GM23338 (cell line): ENCODE results near the gene JAM3. TPM values are rescaled to one million over a fixed set of nuclear protein-coding genes. Genes with fewer than 3 reads are reported as not detected.

ENCODE experiments used
- ATAC-seq: fragments of 200-7000 bp; cut with Tn5 transposase; 3 replicates; pipeline ENCODE4 v1.9.1; 2020
- DNase-seq: peaks from one replicate; pipeline ENCODE4 v3.0.0-alpha.2; 2015; ENCODE audit warnings: low spot score
- H2AFZ ChIP-seq: fragments of 200-600 bp; sonication (generic); 2 replicates; pipeline ENCODE4 v1.8.0; 2016; ENCODE audit warnings: antibody characterized with exemption, mild to moderate bottlenecking, moderate library complexity
- H3F3A ChIP-seq: fragments of 200-600 bp; sonication (generic); replicated peaks from 2 replicates; pipeline ENCODE4 v1.8.0; 2017; ENCODE audit warnings: antibody characterized with exemption, mixed run types, low read depth
- H3K27ac ChIP-seq: fragments of 200-600 bp; sonication (generic); 2 replicates; pipeline ENCODE4 v1.6.1; 2016; ENCODE audit warnings: low read depth
- H3K27me3 ChIP-seq: fragments of 200-600 bp; sonication (generic); 2 replicates; pipeline ENCODE4 v1.8.0; 2016; ENCODE audit warnings: mild to moderate bottlenecking, mixed run types, moderate library complexity; ENCODE audit not compliant: insufficient read depth
- H3K36me3 ChIP-seq: fragments of 200-600 bp; sonication (generic); 2 replicates; pipeline ENCODE4 v1.8.0; 2016; ENCODE audit warnings: mild to moderate bottlenecking; ENCODE audit not compliant: insufficient read depth
- H3K4me1 ChIP-seq: fragments of 200-600 bp; sonication (generic); 2 replicates; pipeline ENCODE4 v1.8.0; 2016; ENCODE audit warnings: mild to moderate bottlenecking, moderate library complexity; ENCODE audit not compliant: insufficient read depth
- H3K4me2 ChIP-seq: fragments of 200-600 bp; sonication (generic); 2 replicates; pipeline ENCODE4 v1.7.1; 2017; ENCODE audit warnings: mixed run types
- H3K4me3 ChIP-seq: fragments of 200-600 bp; sonication (generic); 2 replicates; pipeline ENCODE4 v1.6.1; 2016; ENCODE audit warnings: mixed run types
- H3K79me2 ChIP-seq: fragments of 200-600 bp; sonication (generic); replicated peaks from 2 replicates; pipeline ENCODE4 v1.8.0; 2017; ENCODE audit warnings: mild to moderate bottlenecking; ENCODE audit not compliant: insufficient read depth
- H3K9me2 ChIP-seq: fragments of 200-600 bp; sonication (generic); 2 replicates; pipeline ENCODE4 v1.8.0; 2017; ENCODE audit not compliant: insufficient read depth
- H4K20me1 ChIP-seq: fragments of 200-600 bp; sonication (generic); replicated peaks from 2 replicates; pipeline ENCODE4 v1.8.0; 2017; ENCODE audit warnings: mild to moderate bottlenecking; ENCODE audit not compliant: insufficient read depth
- H3K27ac Mint-ChIP-seq: 2 replicates; pipeline ENCODE4 v1.8.0; 2020; ENCODE audit warnings: inconsistent platforms, mild to moderate bottlenecking, moderate library complexity, mixed read lengths
- H3K27me3 Mint-ChIP-seq: 3 replicates; pipeline ENCODE4 v1.8.0; 2022; ENCODE audit warnings: low read depth, mild to moderate bottlenecking, moderate library complexity, mixed read lengths, inconsistent platforms; ENCODE audit not compliant: insufficient read depth, poor library complexity
- H3K36me3 Mint-ChIP-seq: 3 replicates; pipeline ENCODE4 v1.8.0; 2021; ENCODE audit warnings: low read depth, mild to moderate bottlenecking, inconsistent platforms, moderate library complexity, mixed read lengths
- H3K4me1 Mint-ChIP-seq: 3 replicates; pipeline ENCODE4 v1.8.0; 2020; ENCODE audit warnings: mild to moderate bottlenecking, inconsistent platforms, mixed read lengths
- H3K4me3 Mint-ChIP-seq: 3 replicates; pipeline ENCODE4 v1.8.0; 2021; ENCODE audit warnings: moderate library complexity, mild to moderate bottlenecking, inconsistent platforms, mixed read lengths
- H3K9me3 Mint-ChIP-seq: 3 replicates; pipeline ENCODE4 v1.8.0; 2020; ENCODE audit warnings: moderate library complexity, mild to moderate bottlenecking, inconsistent platforms, mixed read lengths
- CREB1 ChIP-seq: fragments of 250-450 bp; sonication (Bioruptor Pico); IDR thresholded peaks from 2 replicates; pipeline ENCODE4 v1.5.0; 2020; ENCODE audit warnings: low read depth, mild to moderate bottlenecking, moderate library complexity
- EZH2phosphoT487 ChIP-seq: fragments of 200-600 bp; sonication (generic); IDR thresholded peaks from one replicate; pipeline ENCODE4 v1.8.1; 2018; ENCODE audit warnings: antibody characterized with exemption; ENCODE audit not compliant: unreplicated experiment
- JUNB ChIP-seq: IDR thresholded peaks from one replicate; pipeline ENCODE4 v1.6.1; 2016; ENCODE audit warnings: antibody characterized with exemption; ENCODE audit not compliant: unreplicated experiment
- NANOG ChIP-seq: IDR thresholded peaks from 2 replicates; pipeline ENCODE4 v1.6.1; 2016; ENCODE audit warnings: antibody characterized with exemption, borderline replicate concordance
- POLR2AphosphoS5 ChIP-seq: IDR thresholded peaks from 2 replicates; pipeline ENCODE4 v1.6.1; 2016; ENCODE audit warnings: antibody characterized with exemption, low read depth
- STAT1 ChIP-seq: IDR thresholded peaks from one replicate; pipeline ENCODE4 v1.6.1; 2016; ENCODE audit warnings: antibody characterized with exemption; ENCODE audit not compliant: unreplicated experiment
- ZNF114 ChIP-seq: fragments of 250-450 bp; sonication (Bioruptor Pico); IDR thresholded peaks from 2 replicates; pipeline ENCODE4 v1.5.0; 2020; ENCODE audit warnings: mild to moderate bottlenecking, moderate library complexity
- ZNF331 ChIP-seq: fragments of 250-450 bp; sonication (Bioruptor Pico); IDR thresholded peaks from 2 replicates; pipeline ENCODE4 v1.5.0; 2020; ENCODE audit warnings: low read depth, mild to moderate bottlenecking, moderate library complexity
- polyA plus RNA-seq: library from polyadenylated mRNA; unstranded; fragments of >200 nt; fragmentation: Nextera tagmentation; extraction: Ambion mirVana; gene quantifications from 2 replicates; pipeline ENCODE4 v1.2.1, GENCODE V29; 2016
- total RNA-seq: library from RNA; depleted of rRNA; stranded (reverse); fragments of >200 nt; shearing (Covaris generic); gene quantifications from 2 replicates; pipeline ENCODE4 v1.2.3, GENCODE V29; 2014
- TF ChIP-seq, protein P1 (sequence below), 2 experiments: fragments of 200-600 bp in 1 of 2; sonication (generic) in 1 of 2; conservative IDR thresholded peaks; 2 replicates each; pipeline versions ENCODE4 v1.5.1 to v1.6.1; 2016 to 2017; ENCODE audit warnings: antibody characterized with exemption in 2 of 2, low read depth in 2 of 2, mild to moderate bottlenecking in 2 of 2, moderate library complexity in 1 of 2
- TF ChIP-seq, protein P2 (sequence below): IDR thresholded peaks from one replicate; pipeline ENCODE4 v1.6.1; 2018; ENCODE audit warnings: antibody characterized with exemption; ENCODE audit not compliant: unreplicated experiment
- TF ChIP-seq, protein P3 (sequence below): IDR thresholded peaks from 2 replicates; pipeline ENCODE4 v1.6.1; 2016; ENCODE audit warnings: antibody characterized with exemption

The JAM3 gene
- total and polyA plus RNA-seq, 2 experiments from 2014 or later, result 14.1 to 41.5 TPM

DNA sequence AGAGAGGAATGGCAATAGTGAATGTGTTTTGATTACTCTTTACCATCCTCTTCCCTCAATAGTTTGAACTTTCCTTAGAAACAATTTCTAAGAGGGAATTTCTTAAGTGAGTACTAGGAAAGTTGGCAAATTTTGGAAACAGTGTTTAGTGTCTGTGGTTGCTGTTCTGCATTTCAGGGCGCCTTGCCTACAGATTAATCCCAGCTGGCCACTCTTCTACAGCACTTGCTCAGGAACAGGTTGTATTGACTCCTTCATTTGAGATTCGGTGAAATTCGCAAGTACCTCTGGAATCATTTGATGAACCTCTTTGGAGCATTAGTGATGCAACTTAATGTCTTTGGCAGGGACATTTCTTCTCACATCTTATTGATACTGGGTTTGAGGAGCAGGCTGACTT is 28.3 kb downstream of the JAM3 start (continued):
- TF ChIP-seq POLR2AphosphoS5 (no peak), ZNF331 (CRISPR knock-in tag) (no peak), EZH2phosphoT487 (no peak), CREB1 (CRISPR knock-in tag) (no peak), JUNB (no peak)
- TF ChIP-seq, protein P1, sequence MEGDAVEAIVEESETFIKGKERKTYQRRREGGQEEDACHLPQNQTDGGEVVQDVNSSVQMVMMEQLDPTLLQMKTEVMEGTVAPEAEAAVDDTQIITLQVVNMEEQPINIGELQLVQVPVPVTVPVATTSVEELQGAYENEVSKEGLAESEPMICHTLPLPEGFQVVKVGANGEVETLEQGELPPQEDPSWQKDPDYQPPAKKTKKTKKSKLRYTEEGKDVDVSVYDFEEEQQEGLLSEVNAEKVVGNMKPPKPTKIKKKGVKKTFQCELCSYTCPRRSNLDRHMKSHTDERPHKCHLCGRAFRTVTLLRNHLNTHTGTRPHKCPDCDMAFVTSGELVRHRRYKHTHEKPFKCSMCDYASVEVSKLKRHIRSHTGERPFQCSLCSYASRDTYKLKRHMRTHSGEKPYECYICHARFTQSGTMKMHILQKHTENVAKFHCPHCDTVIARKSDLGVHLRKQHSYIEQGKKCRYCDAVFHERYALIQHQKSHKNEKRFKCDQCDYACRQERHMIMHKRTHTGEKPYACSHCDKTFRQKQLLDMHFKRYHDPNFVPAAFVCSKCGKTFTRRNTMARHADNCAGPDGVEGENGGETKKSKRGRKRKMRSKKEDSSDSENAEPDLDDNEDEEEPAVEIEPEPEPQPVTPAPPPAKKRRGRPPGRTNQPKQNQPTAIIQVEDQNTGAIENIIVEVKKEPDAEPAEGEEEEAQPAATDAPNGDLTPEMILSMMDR (conservative IDR thresholded peaks at IDR 0.05; ENCODE audit: low read depth in 2 of 2), result no peak
- TF ChIP-seq, protein P2, sequence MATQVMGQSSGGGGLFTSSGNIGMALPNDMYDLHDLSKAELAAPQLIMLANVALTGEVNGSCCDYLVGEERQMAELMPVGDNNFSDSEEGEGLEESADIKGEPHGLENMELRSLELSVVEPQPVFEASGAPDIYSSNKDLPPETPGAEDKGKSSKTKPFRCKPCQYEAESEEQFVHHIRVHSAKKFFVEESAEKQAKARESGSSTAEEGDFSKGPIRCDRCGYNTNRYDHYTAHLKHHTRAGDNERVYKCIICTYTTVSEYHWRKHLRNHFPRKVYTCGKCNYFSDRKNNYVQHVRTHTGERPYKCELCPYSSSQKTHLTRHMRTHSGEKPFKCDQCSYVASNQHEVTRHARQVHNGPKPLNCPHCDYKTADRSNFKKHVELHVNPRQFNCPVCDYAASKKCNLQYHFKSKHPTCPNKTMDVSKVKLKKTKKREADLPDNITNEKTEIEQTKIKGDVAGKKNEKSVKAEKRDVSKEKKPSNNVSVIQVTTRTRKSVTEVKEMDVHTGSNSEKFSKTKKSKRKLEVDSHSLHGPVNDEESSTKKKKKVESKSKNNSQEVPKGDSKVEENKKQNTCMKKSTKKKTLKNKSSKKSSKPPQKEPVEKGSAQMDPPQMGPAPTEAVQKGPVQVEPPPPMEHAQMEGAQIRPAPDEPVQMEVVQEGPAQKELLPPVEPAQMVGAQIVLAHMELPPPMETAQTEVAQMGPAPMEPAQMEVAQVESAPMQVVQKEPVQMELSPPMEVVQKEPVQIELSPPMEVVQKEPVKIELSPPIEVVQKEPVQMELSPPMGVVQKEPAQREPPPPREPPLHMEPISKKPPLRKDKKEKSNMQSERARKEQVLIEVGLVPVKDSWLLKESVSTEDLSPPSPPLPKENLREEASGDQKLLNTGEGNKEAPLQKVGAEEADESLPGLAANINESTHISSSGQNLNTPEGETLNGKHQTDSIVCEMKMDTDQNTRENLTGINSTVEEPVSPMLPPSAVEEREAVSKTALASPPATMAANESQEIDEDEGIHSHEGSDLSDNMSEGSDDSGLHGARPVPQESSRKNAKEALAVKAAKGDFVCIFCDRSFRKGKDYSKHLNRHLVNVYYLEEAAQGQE, result no peak

DNA sequence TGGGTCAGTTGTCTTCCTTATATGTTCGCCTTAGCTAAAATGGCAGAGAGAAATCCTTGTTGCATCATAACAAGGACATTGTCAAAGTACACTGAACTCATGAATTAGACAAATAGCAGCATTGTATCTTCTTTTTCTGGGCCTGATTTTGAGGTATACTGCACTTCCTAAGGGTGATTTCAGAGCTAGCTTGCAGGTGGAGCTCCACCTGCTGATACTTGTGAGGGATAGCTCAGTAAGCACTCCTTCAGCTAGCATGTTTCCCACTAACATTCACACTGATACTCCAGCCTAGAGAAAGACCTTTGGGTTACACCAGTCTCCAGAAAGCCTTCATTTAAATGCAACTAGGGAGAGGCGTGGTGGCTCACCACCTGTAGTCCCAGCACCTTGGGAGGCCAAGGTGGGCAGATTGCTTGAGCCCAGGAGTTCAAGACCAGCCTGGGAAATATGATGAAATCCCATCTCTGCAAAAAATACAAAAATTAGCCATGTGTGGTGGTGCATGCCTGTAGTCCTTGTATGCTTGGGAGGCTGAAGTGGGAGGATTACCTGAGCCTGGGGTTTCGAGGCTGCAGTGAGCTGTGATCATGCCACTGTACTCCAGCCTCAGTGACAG is 29.8 kb downstream of the JAM3 start:
- DNase-seq, result peak; percentile 64
- Mint-ChIP-seq H3K4me3 (no peak overlapping the region), H3K27ac (no peak overlapping the region), H3K4me1 (peaks cover 13% of the 10 kb centered on the region; the same call in 2 of the 3 replicates), H3K36me3 (peaks cover 25% of the 10 kb centered on the region), H3K9me3 (peaks cover 19% of the 10 kb centered on the region), H3K27me3 (peaks cover 2% of the 10 kb centered on the region)
- Histone ChIP-seq H4K20me1 (no peaks in the 10 kb centered on the region; the same call in 1 of the 2 replicates), H3F3A (no peaks in the 10 kb centered on the region), H3K4me3 (no peak overlapping the region), H2AFZ (no peak overlapping the region), H3K79me2 (peaks cover 41% of the 10 kb centered on the region), H3K9me2 (no peaks in the 10 kb centered on the region), H3K27me3 (no peaks in the 10 kb centered on the region), H3K4me2 (no peak overlapping the region), H3K27ac (no peak overlapping the region), H3K4me1 (peaks cover 13% of the 10 kb centered on the region), H3K36me3 (no peaks in the 10 kb centered on the region)
- peak; percentile 99 for ATAC-seq
- TF ChIP-seq NANOG (no peak), ZNF114 (CRISPR knock-in tag) (no peak), CREB1 (CRISPR knock-in tag) (no peak), STAT1 (no peak)
- TF ChIP-seq, protein P1 (conservative IDR thresholded peaks at IDR 0.05; ENCODE audit: low read depth in 2 of 2), result peak; percentile 64 to 76
- TF ChIP-seq, protein P2, result no peak
- TF ChIP-seq, protein P3, sequence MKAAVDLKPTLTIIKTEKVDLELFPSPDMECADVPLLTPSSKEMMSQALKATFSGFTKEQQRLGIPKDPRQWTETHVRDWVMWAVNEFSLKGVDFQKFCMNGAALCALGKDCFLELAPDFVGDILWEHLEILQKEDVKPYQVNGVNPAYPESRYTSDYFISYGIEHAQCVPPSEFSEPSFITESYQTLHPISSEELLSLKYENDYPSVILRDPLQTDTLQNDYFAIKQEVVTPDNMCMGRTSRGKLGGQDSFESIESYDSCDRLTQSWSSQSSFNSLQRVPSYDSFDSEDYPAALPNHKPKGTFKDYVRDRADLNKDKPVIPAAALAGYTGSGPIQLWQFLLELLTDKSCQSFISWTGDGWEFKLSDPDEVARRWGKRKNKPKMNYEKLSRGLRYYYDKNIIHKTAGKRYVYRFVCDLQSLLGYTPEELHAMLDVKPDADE, result no peak
